HEK293 (cell line): ENCODE measurements around the gene IFT122.

ENCODE experiments used
- CTCF ChIA-PET: fragments of 350-600 bp; formaldehyde crosslinking; extraction: SDS; loops from one replicate; lab custom pipeline; 2021; ENCODE audit warnings: antibody characterized with exemption; lab: Yijun Ruan, JAX
- POLR2A ChIA-PET: fragments of 300-600 bp; formaldehyde crosslinking; extraction: SDS; loops from one replicate; lab custom pipeline; 2020; ENCODE audit warnings: antibody characterized with exemption, inconsistent platforms; lab: Yijun Ruan, JAX
- H3K27ac ChIP-seq: fragments of 200-500 bp; sonication (Bioruptor generic); 2 replicates; pipeline ENCODE4 v1.5.1; 2014; ENCODE audit warnings: low read depth, low read length, control low read depth, inconsistent platforms; ENCODE audit errors: extremely low read depth
- H3K36me3 ChIP-seq, 2 experiments: fragments of 200-500 bp in 1 of 2; sonication (Bioruptor generic) in 1 of 2; 1 replicate in 1 of 2; 2 replicates in 1 of 2; pipeline ENCODE4 v1.5.1; 2014 to 2017; ENCODE audit warnings: inconsistent platforms in 2 of 2, low read length in 2 of 2; ENCODE audit not compliant: control insufficient read depth in 2 of 2, insufficient read depth in 1 of 2
- H3K4me1 ChIP-seq: fragments of 200-500 bp; sonication (Bioruptor generic); 2 replicates; pipeline ENCODE4 v1.5.1; 2014; ENCODE audit warnings: mild to moderate bottlenecking, low read length, inconsistent platforms; ENCODE audit not compliant: control insufficient read depth, insufficient read depth
- H3K4me3 ChIP-seq: 2 replicates; pipeline ENCODE4 v1.5.1; 2011; ENCODE audit warnings: low read depth, mild to moderate bottlenecking, control low read depth, low read length, moderate library complexity
- H3K9me3 ChIP-seq: fragments of 200-500 bp; sonication (Bioruptor generic); 2 replicates; pipeline ENCODE4 v1.5.1; 2014; ENCODE audit warnings: low read depth, low read length, inconsistent platforms; ENCODE audit not compliant: control insufficient read depth, insufficient read depth
- GLIS1 ChIP-seq: fragments of 450-650 bp; formaldehyde crosslinking; IDR thresholded peaks from 2 replicates; pipeline ENCODE4 v1.5.1; 2016; ENCODE audit warnings: missing biosample characterization, missing genetic modification characterization
- KLF1 ChIP-seq: fragments of 450-650 bp; formaldehyde crosslinking; IDR thresholded peaks from 2 replicates; pipeline ENCODE4 v1.5.1; 2016; ENCODE audit warnings: missing biosample characterization, missing genetic modification characterization
- SCRT2 ChIP-seq: fragments of 450-650 bp; formaldehyde crosslinking; IDR thresholded peaks from 2 replicates; pipeline ENCODE4 v1.5.1; 2016; ENCODE audit warnings: missing biosample characterization, missing genetic modification characterization
- TCF7L2 ChIP-seq: IDR thresholded peaks from 2 replicates; pipeline ENCODE4 v1.6.1; 2011; ENCODE audit warnings: low read depth, mild to moderate bottlenecking, inconsistent platforms, low read length, moderate library complexity, borderline replicate concordance
- ZBTB1 ChIP-seq: fragments of 450-650 bp; formaldehyde crosslinking; IDR thresholded peaks from 2 replicates; pipeline ENCODE4 v1.5.1; 2016; ENCODE audit warnings: missing biosample characterization, missing genetic modification characterization
- ZIC2 ChIP-seq: fragments of 450-650 bp; formaldehyde crosslinking; IDR thresholded peaks from 2 replicates; pipeline ENCODE4 v1.5.1; 2016; ENCODE audit warnings: missing biosample characterization, missing genetic modification characterization
- ZNF133 ChIP-seq: fragments of 450-650 bp; formaldehyde crosslinking; IDR thresholded peaks from 2 replicates; pipeline ENCODE4 v1.5.1; 2016; ENCODE audit warnings: missing biosample characterization, missing genetic modification characterization
- ZNF169 ChIP-seq: fragments of 450-650 bp; formaldehyde crosslinking; IDR thresholded peaks from 2 replicates; pipeline ENCODE4 v1.5.1; 2016; ENCODE audit warnings: missing biosample characterization, missing genetic modification characterization
- ZNF202 ChIP-seq: fragments of 450-650 bp; formaldehyde crosslinking; IDR thresholded peaks from 2 replicates; pipeline ENCODE4 v1.5.1; 2016; ENCODE audit warnings: missing biosample characterization, missing genetic modification characterization, borderline replicate concordance
- ZNF341 ChIP-seq: fragments of 450-650 bp; formaldehyde crosslinking; IDR thresholded peaks from 2 replicates; pipeline ENCODE4; 2016; ENCODE audit warnings: low read depth, missing biosample characterization, missing genetic modification characterization
- ZNF394 ChIP-seq: fragments of 450-650 bp; formaldehyde crosslinking; IDR thresholded peaks from 2 replicates; pipeline ENCODE4 v1.5.1; 2016; ENCODE audit warnings: missing biosample characterization, missing genetic modification characterization, mild to moderate bottlenecking, moderate library complexity, borderline replicate concordance
- ZNF404 ChIP-seq: fragments of 450-650 bp; formaldehyde crosslinking; IDR thresholded peaks from 2 replicates; pipeline ENCODE4 v1.5.1; 2017; ENCODE audit warnings: missing biosample characterization, missing genetic modification characterization
- ZNF610 ChIP-seq: fragments of 450-650 bp; formaldehyde crosslinking; IDR thresholded peaks from 2 replicates; pipeline ENCODE4 v1.5.1; 2016; ENCODE audit warnings: missing biosample characterization, missing genetic modification characterization, borderline replicate concordance
- ZNF792 ChIP-seq: fragments of 450-650 bp; formaldehyde crosslinking; IDR thresholded peaks from 2 replicates; pipeline ENCODE4 v1.5.1; 2016; ENCODE audit warnings: missing biosample characterization, missing genetic modification characterization
- TF ChIP-seq, protein P1 (sequence below): fragments of 450-650 bp; formaldehyde crosslinking; IDR thresholded peaks from 2 replicates; pipeline ENCODE4 v1.5.1; 2016; ENCODE audit warnings: missing biosample characterization, missing genetic modification characterization
- TF ChIP-seq, protein P2 (sequence below): fragments of 450-650 bp; formaldehyde crosslinking; IDR thresholded peaks from 2 replicates; pipeline ENCODE4 v1.5.1; 2016; ENCODE audit warnings: missing biosample characterization, missing genetic modification characterization
- TF ChIP-seq, protein P3 (sequence below): fragments of 450-650 bp; formaldehyde crosslinking; IDR thresholded peaks from 2 replicates; pipeline ENCODE4 v1.5.1; 2017; ENCODE audit warnings: missing biosample characterization, missing genetic modification characterization
- TF ChIP-seq, protein P4 (sequence below): fragments of 450-650 bp; formaldehyde crosslinking; IDR thresholded peaks from 2 replicates; pipeline ENCODE4 v1.5.1; 2016; ENCODE audit warnings: missing biosample characterization, missing genetic modification characterization, low read depth

Gene IFT122

DNA sequence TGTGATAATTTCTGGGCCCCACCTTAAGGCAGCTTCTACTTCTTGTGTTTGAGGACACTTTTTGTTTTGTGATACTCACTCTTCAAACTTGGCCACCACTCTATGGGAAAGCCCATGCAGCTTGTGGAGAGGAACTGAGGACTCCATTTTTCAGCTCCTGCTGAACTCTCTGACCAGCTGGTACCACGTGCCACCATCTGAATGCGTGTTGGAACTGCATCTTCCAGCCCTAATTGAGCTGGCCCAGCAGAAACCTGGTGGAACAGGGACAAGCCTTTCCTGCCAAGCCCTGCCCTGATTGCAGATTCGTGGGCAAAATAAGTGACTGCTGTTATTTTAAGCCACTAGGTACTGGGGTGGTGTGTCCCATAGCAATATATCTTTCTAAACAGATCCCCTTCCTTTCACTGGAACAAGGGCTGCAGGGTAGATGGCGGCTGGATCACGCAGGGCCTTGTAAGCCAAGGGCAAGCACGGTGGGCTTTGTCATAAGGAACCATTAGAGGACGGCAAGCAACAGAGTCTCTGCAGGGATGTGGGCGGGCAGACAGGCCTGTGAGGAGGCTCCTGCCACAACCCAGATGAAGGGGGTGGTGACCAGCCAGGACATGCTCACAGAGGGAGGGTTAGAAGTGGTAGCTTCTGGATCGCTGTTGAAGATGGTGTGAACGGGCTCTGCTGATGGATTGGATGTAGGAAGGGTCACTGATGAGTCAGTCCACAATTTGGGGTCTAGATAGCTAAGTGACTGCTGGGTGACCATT, 112.4 kb downstream of the IFT122 start:
- no peaks in the 10 kb centered on the region for H3K4me1 ChIP-seq
- H3K36me3 ChIP-seq: peaks cover 0 to 9% of the 10 kb centered on the region in 2 experiments; a peak in 1 of 3 replicates
- ChIA-PET POLR2A (no interaction called here), CTCF (no interaction called here)
- H3K4me3 ChIP-seq: no peak overlapping the region
- TF ChIP-seq TCF7L2: no peak
- TF ChIP-seq, protein P1, sequence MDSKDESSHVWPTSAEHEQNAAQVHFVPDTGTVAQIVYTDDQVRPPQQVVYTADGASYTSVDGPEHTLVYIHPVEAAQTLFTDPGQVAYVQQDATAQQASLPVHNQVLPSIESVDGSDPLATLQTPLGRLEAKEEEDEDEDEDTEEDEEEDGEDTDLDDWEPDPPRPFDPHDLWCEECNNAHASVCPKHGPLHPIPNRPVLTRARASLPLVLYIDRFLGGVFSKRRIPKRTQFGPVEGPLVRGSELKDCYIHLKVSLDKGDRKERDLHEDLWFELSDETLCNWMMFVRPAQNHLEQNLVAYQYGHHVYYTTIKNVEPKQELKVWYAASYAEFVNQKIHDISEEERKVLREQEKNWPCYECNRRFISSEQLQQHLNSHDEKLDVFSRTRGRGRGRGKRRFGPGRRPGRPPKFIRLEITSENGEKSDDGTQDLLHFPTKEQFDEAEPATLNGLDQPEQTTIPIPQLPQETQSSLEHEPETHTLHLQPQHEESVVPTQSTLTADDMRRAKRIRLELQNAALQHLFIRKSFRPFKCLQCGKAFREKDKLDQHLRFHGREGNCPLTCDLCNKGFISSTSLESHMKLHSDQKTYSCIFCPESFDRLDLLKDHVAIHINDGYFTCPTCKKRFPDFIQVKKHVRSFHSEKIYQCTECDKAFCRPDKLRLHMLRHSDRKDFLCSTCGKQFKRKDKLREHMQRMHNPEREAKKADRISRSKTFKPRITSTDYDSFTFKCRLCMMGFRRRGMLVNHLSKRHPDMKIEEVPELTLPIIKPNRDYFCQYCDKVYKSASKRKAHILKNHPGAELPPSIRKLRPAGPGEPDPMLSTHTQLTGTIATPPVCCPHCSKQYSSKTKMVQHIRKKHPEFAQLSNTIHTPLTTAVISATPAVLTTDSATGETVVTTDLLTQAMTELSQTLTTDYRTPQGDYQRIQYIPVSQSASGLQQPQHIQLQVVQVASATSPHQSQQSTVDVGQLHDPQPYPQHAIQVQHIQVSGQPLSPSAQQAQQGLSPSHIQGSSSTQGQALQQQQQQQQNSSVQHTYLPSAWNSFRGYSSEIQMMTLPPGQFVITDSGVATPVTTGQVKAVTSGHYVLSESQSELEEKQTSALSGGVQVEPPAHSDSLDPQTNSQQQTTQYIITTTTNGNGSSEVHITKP: 0 out of 2 replicates have a peak, but pooled peaks have one; percentile 14
- no peaks in the 10 kb centered on the region for H3K9me3 ChIP-seq
- H3K27ac ChIP-seq: no peak overlapping the region

DNA sequence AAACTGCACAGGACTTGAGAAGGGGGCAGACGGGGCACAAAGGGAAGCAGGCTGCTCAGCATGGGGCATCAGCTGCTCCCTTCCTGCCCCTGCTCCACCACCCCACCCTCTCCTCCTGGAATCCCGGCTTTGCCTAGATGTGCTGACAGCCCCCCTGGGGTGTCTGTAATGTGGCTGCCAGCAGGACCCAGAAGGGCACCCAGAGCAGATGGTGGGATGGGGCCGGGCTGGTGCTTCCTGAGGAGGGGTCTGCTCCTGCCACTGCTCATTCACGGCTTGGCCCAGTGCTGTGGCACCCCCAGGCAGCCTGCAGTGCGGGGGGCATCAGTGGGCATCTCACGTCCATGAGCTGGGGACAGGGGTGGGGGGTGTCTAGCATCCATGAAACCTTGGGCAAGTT, 113.1 kb downstream of the IFT122 start:
- Histone ChIP-seq H3K36me3 (peaks cover 0 to 16% of the 10 kb centered on the region in 2 experiments; a peak in 1 of 3 replicates), H3K27ac (no peak overlapping the region), H3K4me1 (no peaks in the 10 kb centered on the region), H3K9me3 (no peaks in the 10 kb centered on the region), H3K4me3 (no peak overlapping the region)
- ChIA-PET POLR2A (no interaction called here), CTCF (no interaction called here)
- TF ChIP-seq ZNF341 (tag by site-specific recombination) (0 out of 2 replicates have a peak, but pooled peaks have one; percentile 13), GLIS1 (tag by site-specific recombination) (peak; percentile 73), ZNF394 (tag by site-specific recombination) (peak; percentile 21; the same call in 1 of the 2 replicates), ZIC2 (tag by site-specific recombination) (peak; percentile 65), ZNF169 (tag by site-specific recombination) (no peak)

DNA sequence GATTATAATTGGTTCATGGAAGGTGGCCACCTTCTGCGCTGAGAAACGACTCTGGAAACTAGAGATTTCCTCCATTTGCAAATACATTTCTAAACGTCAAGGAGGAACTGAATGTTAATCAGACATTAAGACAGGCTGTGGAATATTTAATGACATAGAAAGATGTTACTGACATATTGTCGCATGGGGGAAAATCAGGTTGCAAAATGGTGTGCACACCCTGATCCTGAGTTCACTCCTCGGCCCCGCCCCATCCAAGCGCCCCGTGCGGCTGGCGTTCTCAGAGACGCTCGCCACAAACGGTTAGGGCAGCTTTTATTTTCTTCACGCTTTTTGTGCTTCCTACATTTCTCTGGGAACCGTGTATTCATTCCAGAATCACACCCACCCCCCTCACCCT, 113.7 kb downstream of the IFT122 start:
- Histone ChIP-seq H3K27ac (no peak overlapping the region), H3K4me3 (no peak overlapping the region), H3K4me1 (no peaks in the 10 kb centered on the region), H3K9me3 (no peaks in the 10 kb centered on the region), H3K36me3 (peaks cover 0 to 22% of the 10 kb centered on the region in 2 experiments; a peak in 1 of 3 replicates)
- ChIA-PET CTCF (no interaction called here), POLR2A (no interaction called here)
- TF ChIP-seq ZNF610 (tag by site-specific recombination) (no peak), ZNF404 (tag by site-specific recombination) (no peak), ZBTB1 (tag by site-specific recombination) (no peak), ZNF202 (no peak), ZNF792 (no peak), SCRT2 (tag by site-specific recombination) (no peak), ZNF133 (tag by site-specific recombination) (no peak), KLF1 (tag by site-specific recombination) (no peak)
- TF ChIP-seq, protein P2, sequence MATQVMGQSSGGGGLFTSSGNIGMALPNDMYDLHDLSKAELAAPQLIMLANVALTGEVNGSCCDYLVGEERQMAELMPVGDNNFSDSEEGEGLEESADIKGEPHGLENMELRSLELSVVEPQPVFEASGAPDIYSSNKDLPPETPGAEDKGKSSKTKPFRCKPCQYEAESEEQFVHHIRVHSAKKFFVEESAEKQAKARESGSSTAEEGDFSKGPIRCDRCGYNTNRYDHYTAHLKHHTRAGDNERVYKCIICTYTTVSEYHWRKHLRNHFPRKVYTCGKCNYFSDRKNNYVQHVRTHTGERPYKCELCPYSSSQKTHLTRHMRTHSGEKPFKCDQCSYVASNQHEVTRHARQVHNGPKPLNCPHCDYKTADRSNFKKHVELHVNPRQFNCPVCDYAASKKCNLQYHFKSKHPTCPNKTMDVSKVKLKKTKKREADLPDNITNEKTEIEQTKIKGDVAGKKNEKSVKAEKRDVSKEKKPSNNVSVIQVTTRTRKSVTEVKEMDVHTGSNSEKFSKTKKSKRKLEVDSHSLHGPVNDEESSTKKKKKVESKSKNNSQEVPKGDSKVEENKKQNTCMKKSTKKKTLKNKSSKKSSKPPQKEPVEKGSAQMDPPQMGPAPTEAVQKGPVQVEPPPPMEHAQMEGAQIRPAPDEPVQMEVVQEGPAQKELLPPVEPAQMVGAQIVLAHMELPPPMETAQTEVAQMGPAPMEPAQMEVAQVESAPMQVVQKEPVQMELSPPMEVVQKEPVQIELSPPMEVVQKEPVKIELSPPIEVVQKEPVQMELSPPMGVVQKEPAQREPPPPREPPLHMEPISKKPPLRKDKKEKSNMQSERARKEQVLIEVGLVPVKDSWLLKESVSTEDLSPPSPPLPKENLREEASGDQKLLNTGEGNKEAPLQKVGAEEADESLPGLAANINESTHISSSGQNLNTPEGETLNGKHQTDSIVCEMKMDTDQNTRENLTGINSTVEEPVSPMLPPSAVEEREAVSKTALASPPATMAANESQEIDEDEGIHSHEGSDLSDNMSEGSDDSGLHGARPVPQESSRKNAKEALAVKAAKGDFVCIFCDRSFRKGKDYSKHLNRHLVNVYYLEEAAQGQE (tag by site-specific recombination): no peak
- TF ChIP-seq, protein P3, sequence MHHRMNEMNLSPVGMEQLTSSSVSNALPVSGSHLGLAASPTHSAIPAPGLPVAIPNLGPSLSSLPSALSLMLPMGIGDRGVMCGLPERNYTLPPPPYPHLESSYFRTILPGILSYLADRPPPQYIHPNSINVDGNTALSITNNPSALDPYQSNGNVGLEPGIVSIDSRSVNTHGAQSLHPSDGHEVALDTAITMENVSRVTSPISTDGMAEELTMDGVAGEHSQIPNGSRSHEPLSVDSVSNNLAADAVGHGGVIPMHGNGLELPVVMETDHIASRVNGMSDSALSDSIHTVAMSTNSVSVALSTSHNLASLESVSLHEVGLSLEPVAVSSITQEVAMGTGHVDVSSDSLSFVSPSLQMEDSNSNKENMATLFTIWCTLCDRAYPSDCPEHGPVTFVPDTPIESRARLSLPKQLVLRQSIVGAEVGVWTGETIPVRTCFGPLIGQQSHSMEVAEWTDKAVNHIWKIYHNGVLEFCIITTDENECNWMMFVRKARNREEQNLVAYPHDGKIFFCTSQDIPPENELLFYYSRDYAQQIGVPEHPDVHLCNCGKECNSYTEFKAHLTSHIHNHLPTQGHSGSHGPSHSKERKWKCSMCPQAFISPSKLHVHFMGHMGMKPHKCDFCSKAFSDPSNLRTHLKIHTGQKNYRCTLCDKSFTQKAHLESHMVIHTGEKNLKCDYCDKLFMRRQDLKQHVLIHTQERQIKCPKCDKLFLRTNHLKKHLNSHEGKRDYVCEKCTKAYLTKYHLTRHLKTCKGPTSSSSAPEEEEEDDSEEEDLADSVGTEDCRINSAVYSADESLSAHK (tag by site-specific recombination): no peak
- TF ChIP-seq, protein P4, sequence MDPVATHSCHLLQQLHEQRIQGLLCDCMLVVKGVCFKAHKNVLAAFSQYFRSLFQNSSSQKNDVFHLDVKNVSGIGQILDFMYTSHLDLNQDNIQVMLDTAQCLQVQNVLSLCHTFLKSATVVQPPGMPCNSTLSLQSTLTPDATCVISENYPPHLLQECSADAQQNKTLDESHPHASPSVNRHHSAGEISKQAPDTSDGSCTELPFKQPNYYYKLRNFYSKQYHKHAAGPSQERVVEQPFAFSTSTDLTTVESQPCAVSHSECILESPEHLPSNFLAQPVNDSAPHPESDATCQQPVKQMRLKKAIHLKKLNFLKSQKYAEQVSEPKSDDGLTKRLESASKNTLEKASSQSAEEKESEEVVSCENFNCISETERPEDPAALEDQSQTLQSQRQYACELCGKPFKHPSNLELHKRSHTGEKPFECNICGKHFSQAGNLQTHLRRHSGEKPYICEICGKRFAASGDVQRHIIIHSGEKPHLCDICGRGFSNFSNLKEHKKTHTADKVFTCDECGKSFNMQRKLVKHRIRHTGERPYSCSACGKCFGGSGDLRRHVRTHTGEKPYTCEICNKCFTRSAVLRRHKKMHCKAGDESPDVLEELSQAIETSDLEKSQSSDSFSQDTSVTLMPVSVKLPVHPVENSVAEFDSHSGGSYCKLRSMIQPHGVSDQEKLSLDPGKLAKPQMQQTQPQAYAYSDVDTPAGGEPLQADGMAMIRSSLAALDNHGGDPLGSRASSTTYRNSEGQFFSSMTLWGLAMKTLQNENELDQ (tag by site-specific recombination): no peak
